Measurements from ENCODE around the gene ZIC3.

Gene ZIC3

DNA sequence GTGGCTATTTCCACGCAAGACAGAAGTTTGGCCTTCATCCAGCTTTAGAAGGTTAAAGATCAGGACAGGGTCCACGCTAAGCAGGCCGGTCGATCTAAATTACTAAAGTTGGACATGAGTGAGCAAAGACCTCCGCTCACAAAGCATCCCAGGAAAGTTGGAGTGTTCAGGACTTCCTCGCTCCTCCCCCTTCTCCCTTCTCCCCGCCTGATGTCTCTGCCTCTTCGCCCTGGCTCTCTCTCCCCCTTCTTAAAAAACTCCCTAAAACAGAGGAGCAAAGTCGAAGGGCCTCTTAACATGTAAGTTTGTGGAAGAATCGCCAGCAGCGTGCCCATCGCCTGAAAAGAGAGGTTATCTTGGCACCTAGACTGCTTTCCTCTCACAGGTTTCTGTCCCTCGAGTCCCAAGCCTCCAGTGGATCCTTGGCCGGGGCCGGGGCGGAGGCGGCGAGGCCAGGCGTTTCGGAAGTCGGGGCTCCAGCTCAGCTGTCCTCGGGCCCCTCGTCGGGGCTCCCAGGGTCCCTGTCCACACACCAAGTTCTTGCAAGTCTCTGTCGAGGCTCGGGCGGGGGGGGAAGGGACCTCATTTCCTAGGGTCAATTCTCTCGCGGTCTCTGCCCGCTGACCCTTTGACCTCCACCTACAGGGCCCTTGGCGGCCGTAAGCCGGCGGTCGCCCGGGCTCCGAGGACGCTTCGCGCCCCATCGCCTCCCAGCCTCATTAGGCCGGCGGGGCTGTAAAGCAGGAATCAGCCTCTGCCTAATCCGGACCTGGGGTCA, 7.6 kb downstream of the ZIC3 start:
- Histone ChIP-seq H3K27me3 (peaks cover 28% of the 10 kb centered on the region), H3K36me3 (no peaks in the 10 kb centered on the region), H3K9me3 (no peaks in the 10 kb centered on the region), H3K4me1 (no peaks in the 10 kb centered on the region), H3K4me3 (ENCODE audit: low read depth, low read length) (no peak overlapping the region)
- no peak for DNase-seq
- TF ChIP-seq, protein P1, sequence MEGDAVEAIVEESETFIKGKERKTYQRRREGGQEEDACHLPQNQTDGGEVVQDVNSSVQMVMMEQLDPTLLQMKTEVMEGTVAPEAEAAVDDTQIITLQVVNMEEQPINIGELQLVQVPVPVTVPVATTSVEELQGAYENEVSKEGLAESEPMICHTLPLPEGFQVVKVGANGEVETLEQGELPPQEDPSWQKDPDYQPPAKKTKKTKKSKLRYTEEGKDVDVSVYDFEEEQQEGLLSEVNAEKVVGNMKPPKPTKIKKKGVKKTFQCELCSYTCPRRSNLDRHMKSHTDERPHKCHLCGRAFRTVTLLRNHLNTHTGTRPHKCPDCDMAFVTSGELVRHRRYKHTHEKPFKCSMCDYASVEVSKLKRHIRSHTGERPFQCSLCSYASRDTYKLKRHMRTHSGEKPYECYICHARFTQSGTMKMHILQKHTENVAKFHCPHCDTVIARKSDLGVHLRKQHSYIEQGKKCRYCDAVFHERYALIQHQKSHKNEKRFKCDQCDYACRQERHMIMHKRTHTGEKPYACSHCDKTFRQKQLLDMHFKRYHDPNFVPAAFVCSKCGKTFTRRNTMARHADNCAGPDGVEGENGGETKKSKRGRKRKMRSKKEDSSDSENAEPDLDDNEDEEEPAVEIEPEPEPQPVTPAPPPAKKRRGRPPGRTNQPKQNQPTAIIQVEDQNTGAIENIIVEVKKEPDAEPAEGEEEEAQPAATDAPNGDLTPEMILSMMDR (IDR thresholded peaks at IDR 0.05; ENCODE audit: low read depth, low read length) = no peak

DNA sequence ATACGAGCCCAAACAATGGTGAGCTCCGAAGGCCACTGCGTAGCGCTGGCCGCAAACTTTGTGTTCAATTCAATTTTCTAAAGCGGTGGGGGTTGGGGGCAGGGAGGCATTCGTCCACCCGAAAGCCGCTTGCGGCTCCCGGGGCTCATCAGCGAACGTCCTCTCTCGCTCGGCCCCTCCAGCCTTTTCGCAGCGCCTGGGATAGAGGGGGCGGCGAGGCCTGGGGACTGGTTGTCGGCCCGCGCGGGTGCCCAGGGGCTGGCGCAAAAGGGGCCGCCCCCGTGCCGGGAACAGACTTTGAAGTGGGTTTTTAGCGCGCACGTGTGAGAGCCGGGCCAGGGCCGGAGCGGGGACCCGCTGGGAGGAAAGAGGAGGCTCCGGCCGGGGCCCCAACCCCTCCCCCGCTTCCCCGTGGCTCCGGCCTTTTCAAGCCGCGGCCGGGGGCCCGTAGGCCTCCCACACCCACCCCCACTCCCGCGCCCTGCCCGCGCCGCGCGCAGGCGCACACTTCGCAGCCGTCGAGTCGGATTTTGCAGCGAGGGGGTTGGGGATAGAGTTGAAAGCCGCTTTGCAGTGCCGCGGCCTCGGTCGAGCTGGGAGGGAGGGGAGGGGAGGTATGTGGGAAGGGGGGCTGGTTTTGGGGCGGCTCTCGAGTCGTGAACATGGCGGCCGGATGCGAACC, 8.3 kb downstream of the ZIC3 start:
- Histone ChIP-seq H3K4me3 (ENCODE audit: low read depth, low read length) (no peak overlapping the region), H3K27me3 (peaks cover 27% of the 10 kb centered on the region)
- no peak for DNase-seq

DNA sequence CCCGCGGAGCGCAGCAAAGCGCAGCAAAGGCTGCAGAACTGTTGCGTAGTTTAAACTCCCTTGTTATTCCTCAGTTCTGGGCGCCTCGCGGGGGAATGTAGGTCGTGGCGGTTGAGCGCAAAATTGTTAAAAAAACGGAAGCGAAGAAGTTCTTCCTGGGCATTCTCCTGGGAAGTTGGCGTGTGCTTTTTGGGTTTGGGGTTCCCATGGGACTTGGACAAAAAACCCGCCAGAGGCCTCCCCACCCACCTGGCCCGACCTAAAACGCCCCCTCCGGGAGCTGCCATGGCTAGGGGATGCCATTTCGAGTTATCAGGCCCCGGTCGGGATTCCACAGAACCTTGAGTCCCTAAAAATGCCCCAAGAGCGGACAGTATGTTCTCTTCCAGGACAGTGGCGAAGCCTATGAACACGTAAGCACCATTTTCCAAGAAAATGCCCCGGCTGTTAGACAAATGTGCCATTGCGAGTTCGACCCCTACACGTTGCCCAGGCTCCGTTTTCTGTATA, 8.9 kb downstream of the ZIC3 start:
- Histone ChIP-seq H3K27me3 (peaks cover 22% of the 10 kb centered on the region), H3K4me3 (ENCODE audit: low read depth, low read length) (no peak overlapping the region), H3K36me3 (no peaks in the 10 kb centered on the region), H3K4me1 (no peaks in the 10 kb centered on the region), H3K9me3 (no peaks in the 10 kb centered on the region)
- TF ChIP-seq, protein P1 (IDR thresholded peaks at IDR 0.05; ENCODE audit: low read depth, low read length) = no peak
- DNase-seq = no peak

More for the DNA sequence above, 8.3 kb downstream of the ZIC3 start:
- Histone ChIP-seq H3K9me3 (no peaks in the 10 kb centered on the region), H3K4me1 (no peaks in the 10 kb centered on the region), H3K36me3 (no peaks in the 10 kb centered on the region)
- TF ChIP-seq, protein P1 (IDR thresholded peaks at IDR 0.05; ENCODE audit: low read depth, low read length) = no peak

DNA sequence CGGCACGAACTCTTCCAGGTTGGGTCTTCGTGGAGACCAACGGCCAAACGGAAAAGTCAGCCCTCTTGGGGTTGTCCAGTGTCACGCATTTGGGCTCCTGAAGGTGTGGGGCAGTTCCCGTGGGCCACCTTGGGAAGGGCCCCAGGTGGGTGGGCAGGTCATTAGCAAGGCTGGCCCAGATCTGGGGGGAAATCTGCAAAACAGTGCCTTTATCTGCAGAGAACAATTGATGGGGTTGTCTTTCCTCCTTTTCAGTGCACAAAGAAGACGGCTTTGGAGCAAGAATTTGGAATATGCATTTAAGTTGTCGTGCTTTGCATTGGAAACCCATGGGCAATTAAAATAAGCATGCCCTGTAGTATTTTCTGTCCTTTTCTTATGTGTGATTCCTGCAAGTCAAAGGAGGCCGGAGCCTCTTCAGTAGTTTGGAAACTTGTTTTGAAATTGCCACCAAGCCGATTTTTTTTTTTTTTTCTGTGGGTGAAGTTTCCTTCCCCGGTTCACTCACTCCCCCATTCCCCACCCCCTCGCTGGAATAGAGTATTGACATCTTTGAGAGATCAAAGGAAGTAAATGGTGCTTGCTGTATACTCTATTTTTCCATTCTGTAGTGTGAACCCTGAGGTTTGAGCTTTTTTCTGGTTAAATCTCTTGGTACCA, 9.8 kb downstream of the ZIC3 start:
- no peak for DNase-seq
- Histone ChIP-seq H3K27me3 (peaks cover 14% of the 10 kb centered on the region), H3K36me3 (no peaks in the 10 kb centered on the region), H3K4me1 (no peaks in the 10 kb centered on the region), H3K4me3 (ENCODE audit: low read depth, low read length) (no peak overlapping the region), H3K9me3 (no peaks in the 10 kb centered on the region)
- TF ChIP-seq, protein P1 (IDR thresholded peaks at IDR 0.05; ENCODE audit: low read depth, low read length) = no peak

DNA sequence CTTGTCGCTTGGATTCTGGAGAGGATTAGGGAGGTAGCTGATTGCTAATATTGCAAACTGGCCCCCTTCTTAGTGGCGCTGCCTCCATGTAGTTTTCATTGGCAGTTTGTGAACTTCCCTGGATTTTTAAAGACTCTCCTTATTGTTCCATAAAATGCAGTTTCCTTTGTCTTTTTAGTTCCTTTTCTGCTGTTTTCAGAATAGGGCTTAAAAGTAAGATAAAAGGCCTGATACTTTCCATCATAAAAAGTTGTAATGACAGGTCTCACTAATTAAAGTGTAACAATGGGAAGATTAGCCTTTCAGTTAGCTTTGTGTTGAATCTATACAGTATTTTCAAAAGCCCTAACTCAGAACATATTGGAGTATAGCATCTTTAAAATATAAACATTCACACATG, 21.2 kb downstream of the ZIC3 start:
- Histone ChIP-seq H3K4me1 (no peaks in the 10 kb centered on the region), H3K27me3 (no peaks in the 10 kb centered on the region), H3K36me3 (no peaks in the 10 kb centered on the region), H3K9me3 (no peaks in the 10 kb centered on the region), H3K4me3 (ENCODE audit: low read depth, low read length) (no peak overlapping the region)
- TF ChIP-seq, protein P1 (IDR thresholded peaks at IDR 0.05; ENCODE audit: low read depth, low read length) = no peak
- DNase-seq = no peak
